Activated CD4-positive, alpha-beta memory T cell treated with anti-CD3 and anti-CD28 coated beads for 36 hours (primary cell): ENCODE results near the gene SHISA9. TPM values are rescaled to one million over a fixed set of nuclear protein-coding genes. Genes with fewer than 3 reads are reported as not detected.

Source experiments
- CTCF ChIA-PET: fragments of 350-600 bp; sonication (Branson Sonifier 250); formaldehyde crosslinking; loops from one replicate; lab custom pipeline; 2021; ENCODE audit warnings: antibody characterized with exemption, inconsistent platforms; lab: Charles Lee
- POLR2A ChIA-PET: fragments of 350-600 bp; sonication (Branson Sonifier 250); formaldehyde crosslinking; loops from one replicate; lab custom pipeline; 2021; ENCODE audit warnings: antibody characterized with exemption; lab: Charles Lee
- DNase-seq: peaks from one replicate; pipeline ENCODE4 v3.0.0-alpha.2; 2020
- H3K27ac Mint-ChIP-seq: one replicate; pipeline ENCODE4 v1.8.0; 2021; ENCODE audit warnings: mixed read lengths
- H3K27me3 Mint-ChIP-seq: one replicate; pipeline ENCODE4 v1.8.0; 2021; ENCODE audit warnings: mixed read lengths
- H3K36me3 Mint-ChIP-seq: one replicate; pipeline ENCODE4 v1.8.0; 2021; ENCODE audit warnings: mixed read lengths
- H3K4me1 Mint-ChIP-seq: one replicate; pipeline ENCODE4 v1.8.0; 2021; ENCODE audit warnings: low read depth, mixed read lengths
- H3K4me3 Mint-ChIP-seq: one replicate; pipeline ENCODE4 v1.8.0; 2021; ENCODE audit warnings: mild to moderate bottlenecking, mixed read lengths
- H3K9me3 Mint-ChIP-seq: one replicate; pipeline ENCODE4 v1.8.0; 2021; ENCODE audit warnings: mixed read lengths
- intact Hi-C: fragments of 100-400 bp; cut with micrococcal nuclease; formaldehyde crosslinking; loops from one replicate; pipeline ENCODE4 v1.15.1; 2023
- total RNA-seq, 2 experiments: library from RNA; stranded (reverse); gene quantifications; one replicate each; pipeline ENCODE4 v1.2.3, GENCODE V29; 2021

Gene SHISA9
- total RNA-seq, 2 experiments from 2014 or later: 0.05 TPM; not detected in 1

DNA sequence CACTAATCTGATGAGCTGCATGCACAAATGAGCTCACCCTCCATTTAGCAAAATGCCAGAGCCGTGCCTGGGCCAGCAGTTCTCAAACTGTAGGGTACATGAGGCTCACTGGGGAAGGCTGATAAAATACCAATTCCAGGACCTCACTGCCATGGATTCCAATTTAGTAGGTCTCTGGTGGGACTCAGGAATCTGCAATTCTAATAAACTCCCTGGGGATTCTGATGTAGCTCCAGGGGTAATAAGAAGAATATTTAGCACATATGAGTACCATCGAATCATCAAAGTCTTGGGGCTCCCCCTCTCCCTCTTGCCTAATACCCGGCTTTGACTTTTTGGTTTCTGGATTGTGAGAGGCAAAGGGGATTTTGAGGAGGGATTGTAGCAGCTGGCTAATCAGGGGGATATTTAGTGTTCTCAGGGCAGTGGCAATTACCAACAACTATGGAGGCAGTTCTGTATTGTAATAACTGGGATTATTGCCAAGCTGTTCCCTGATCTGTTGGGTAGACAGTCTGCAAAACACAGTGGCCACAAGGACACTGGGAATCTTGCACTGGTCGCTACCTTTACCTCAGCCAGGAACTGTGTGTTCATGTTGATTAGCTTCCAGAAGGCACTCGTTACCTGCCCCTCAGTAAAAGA, 140.4 kb downstream of the SHISA9 start:
- no peaks in the 10 kb centered on the region for H3K27me3 Mint-ChIP-seq
- no peaks in the 10 kb centered on the region for H3K4me1 Mint-ChIP-seq
- H3K4me3 Mint-ChIP-seq: no peak overlapping the region
- peaks cover 23% of the 10 kb centered on the region for H3K9me3 Mint-ChIP-seq
- ChIA-PET CTCF (interaction anchor here (0.7 kb wide), 1 partner anchor 666 kb away, joined by 3 read pairs; no protein-coding TSS in a partner anchor), POLR2A (no interaction called here)
- no peaks in the 10 kb centered on the region for H3K36me3 Mint-ChIP-seq
- no peak overlapping the region for H3K27ac Mint-ChIP-seq
- DNase-seq: no peak
- intact Hi-C loops: no loop called here

- ChIA-PET POLR2A (no interaction called here), CTCF (interaction anchor here (0.7 kb wide), 1 partner anchor 665 kb away, joined by 3 read pairs; no protein-coding TSS in a partner anchor)
- intact Hi-C loops: no loop called here
- no peaks in the 10 kb centered on the region for H3K4me1 Mint-ChIP-seq
- H3K4me3 Mint-ChIP-seq: no peak overlapping the region
- H3K27ac Mint-ChIP-seq: no peak overlapping the region
- no peaks in the 10 kb centered on the region for H3K27me3 Mint-ChIP-seq
- no peak for DNase-seq
- peaks cover 23% of the 10 kb centered on the region for H3K9me3 Mint-ChIP-seq
- no peaks in the 10 kb centered on the region for H3K36me3 Mint-ChIP-seq
Measured at GRCh38 chr16:13042291-13042685, 140.9 kb downstream of the SHISA9 start.

DNA sequence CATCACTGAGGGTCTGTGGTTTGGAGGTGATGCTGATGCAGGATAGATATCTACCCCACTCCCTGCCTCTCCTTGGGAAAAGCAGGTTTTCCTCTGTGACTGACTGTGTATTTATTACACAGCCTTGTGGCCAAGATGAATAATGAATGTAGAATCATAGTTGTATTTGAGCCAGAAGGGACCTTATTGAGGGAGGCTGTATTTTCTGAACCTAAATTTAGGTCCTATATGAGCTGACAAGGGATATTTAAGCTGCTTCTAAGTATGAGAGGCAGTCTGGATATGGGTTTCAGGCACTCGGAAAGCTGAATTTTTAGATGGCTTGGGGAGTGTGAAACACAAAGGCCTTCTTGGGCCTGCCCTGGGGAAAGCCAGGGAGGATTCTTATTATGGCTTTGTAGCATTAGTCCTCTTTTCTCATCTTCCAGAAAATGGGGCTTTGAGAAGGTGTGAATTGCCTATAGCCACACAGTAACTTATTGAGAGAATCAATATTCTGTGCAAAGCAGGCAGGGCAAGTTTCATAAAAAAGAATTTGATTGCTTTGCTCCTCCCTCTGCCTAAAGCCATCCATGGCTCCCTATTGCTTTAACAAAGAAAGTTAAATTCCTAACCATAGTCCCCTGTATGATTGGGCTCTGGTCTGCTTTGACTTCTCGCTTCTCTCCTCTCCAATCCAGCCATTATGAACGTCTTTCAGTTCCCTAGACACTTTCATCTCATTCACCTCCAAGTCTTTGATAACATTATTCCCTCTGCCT, 144.8 kb downstream of the SHISA9 start:
- intact Hi-C loops: no loop called here
- Mint-ChIP-seq H3K27ac (no peak overlapping the region), H3K36me3 (no peaks in the 10 kb centered on the region), H3K9me3 (peaks cover 25% of the 10 kb centered on the region), H3K4me3 (no peak overlapping the region), H3K4me1 (no peaks in the 10 kb centered on the region), H3K27me3 (no peaks in the 10 kb centered on the region)
- ChIA-PET POLR2A (no interaction called here), CTCF (no interaction called here)
- DNase-seq: no peak

GRCh38 chr16:13047276-13047675, 145.9 kb downstream of the SHISA9 start:
- DNase-seq: no peak
- Mint-ChIP-seq H3K4me1 (no peaks in the 10 kb centered on the region), H3K36me3 (no peaks in the 10 kb centered on the region), H3K27me3 (no peaks in the 10 kb centered on the region), H3K4me3 (no peak overlapping the region), H3K9me3 (peaks cover 23% of the 10 kb centered on the region), H3K27ac (no peak overlapping the region)
- CTCF ChIA-PET: no interaction called here
- intact Hi-C loops: no loop called here
- POLR2A ChIA-PET: no interaction called here

DNA sequence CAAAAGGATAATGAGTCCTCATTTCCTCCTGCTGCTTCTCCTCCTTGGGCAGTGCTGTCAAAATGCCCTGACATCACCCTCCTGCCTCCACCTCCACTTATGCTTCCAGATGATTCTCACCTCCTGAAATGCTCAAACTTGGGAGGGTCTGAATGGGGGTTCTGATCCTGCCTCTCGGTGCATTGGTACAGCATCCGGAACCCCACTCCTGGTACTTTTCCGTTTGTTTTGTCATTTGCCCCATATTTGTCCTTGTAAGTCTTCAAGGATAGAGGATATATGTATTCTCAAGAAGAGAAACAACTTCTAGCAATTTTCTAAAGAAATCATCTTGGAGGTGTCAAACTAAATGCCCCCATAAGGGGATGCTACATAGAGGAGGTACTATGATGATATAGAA, 148.3 kb downstream of the SHISA9 start:
- POLR2A ChIA-PET: no interaction called here
- H3K9me3 Mint-ChIP-seq: peaks cover 17% of the 10 kb centered on the region
- intact Hi-C loops: no loop called here

DNA sequence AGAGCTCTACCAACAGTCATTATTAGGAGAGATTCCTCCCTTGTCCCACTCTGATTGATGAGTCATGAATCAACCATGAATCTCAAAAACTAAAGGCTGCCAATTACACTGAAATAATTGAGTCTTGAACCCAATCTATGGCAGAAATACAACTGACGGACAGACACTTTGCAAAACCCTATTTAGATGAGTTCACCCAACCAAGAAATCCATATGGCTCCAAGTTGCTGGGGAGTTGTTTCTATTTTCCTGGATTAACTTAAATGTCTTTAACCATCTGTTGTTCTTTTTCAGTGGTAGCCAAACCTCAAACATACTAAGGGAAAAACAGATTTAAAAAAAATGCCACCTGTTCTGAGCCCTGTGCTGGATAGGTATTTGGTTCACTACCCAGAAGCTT, 151.0 kb downstream of the SHISA9 start:
- CTCF ChIA-PET: no interaction called here
- Mint-ChIP-seq H3K36me3 (no peaks in the 10 kb centered on the region), H3K4me1 (no peaks in the 10 kb centered on the region), H3K27me3 (no peaks in the 10 kb centered on the region), H3K4me3 (no peak overlapping the region), H3K27ac (no peak overlapping the region), H3K9me3 (peaks cover 17% of the 10 kb centered on the region)
- DNase-seq: no peak
- POLR2A ChIA-PET: no interaction called here
- intact Hi-C loops: no loop called here

More for the DNA sequence above, 148.3 kb downstream of the SHISA9 start:
- no peak overlapping the region for H3K27ac Mint-ChIP-seq
- no peaks in the 10 kb centered on the region for H3K36me3 Mint-ChIP-seq
- no peak overlapping the region for H3K4me3 Mint-ChIP-seq
- CTCF ChIA-PET: no interaction called here
- DNase-seq: no peak
- no peaks in the 10 kb centered on the region for H3K27me3 Mint-ChIP-seq
- no peaks in the 10 kb centered on the region for H3K4me1 Mint-ChIP-seq

GRCh38 chr16:13055480-13055879, 154.1 kb downstream of the SHISA9 start:
- Mint-ChIP-seq H3K4me1 (no peaks in the 10 kb centered on the region), H3K4me3 (no peak overlapping the region), H3K36me3 (no peaks in the 10 kb centered on the region), H3K9me3 (peaks cover 11% of the 10 kb centered on the region), H3K27me3 (no peaks in the 10 kb centered on the region), H3K27ac (no peak overlapping the region)
- ChIA-PET CTCF (no interaction called here), POLR2A (no interaction called here)
- intact Hi-C loops: no loop called here
- no peak for DNase-seq

GRCh38 chr16:13056607-13057006, 155.2 kb downstream of the SHISA9 start:
- no peak for DNase-seq
- H3K27me3 Mint-ChIP-seq: no peaks in the 10 kb centered on the region
- H3K9me3 Mint-ChIP-seq: peaks cover 5% of the 10 kb centered on the region
- no peaks in the 10 kb centered on the region for H3K36me3 Mint-ChIP-seq
- ChIA-PET POLR2A (no interaction called here), CTCF (no interaction called here)
- no peak overlapping the region for H3K27ac Mint-ChIP-seq
- no peaks in the 10 kb centered on the region for H3K4me1 Mint-ChIP-seq
- intact Hi-C loops: no loop called here
- no peak overlapping the region for H3K4me3 Mint-ChIP-seq

DNA sequence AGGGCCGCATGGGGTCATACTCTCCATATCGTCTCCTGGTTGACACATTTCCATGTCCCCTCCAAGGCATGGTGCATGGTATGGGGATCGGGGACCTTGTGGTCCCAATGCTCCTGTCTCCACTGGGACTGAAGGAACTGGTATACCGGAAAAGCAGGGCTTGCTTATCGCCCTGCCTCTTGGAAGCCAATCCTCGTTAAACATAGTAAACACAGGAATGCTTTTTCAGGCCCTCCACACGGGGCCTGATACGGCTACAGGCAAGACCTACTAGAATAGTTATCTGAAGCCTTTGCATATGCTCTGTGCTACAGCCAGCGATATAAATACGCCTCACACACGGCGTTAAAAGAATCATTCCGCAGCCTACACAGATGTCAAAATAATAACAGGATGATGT, 159.5 kb downstream of the SHISA9 start:
- POLR2A ChIA-PET: no interaction called here
- H3K27ac Mint-ChIP-seq: no peak overlapping the region
- CTCF ChIA-PET: no interaction called here
- H3K27me3 Mint-ChIP-seq: no peaks in the 10 kb centered on the region
- intact Hi-C loops: no loop called here
- no peaks in the 10 kb centered on the region for H3K36me3 Mint-ChIP-seq
- H3K4me1 Mint-ChIP-seq: no peaks in the 10 kb centered on the region
- H3K4me3 Mint-ChIP-seq: no peak overlapping the region
- DNase-seq: no peak
- peaks cover 3% of the 10 kb centered on the region for H3K9me3 Mint-ChIP-seq

DNA sequence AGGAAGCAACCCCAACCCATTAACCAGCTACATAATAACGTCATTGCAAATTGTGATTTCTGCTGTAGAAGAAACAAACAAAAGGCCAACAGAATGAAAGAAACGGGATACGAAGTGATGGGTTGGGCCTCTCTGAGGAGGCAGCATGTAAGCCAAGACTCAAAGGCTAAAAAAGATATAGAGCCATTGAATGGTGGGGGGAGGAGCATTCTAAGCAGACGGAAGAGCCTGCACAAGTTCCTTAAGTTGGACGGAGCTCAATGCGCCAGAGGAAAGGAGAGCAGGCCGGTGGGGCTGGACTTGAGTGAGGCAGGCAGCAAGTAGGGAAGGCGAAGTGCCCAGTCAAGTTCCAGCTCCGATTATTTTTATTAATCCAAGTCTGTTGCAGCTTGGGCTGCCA, 160.3 kb downstream of the SHISA9 start:
- no peak overlapping the region for H3K4me3 Mint-ChIP-seq
- no peaks in the 10 kb centered on the region for H3K4me1 Mint-ChIP-seq
- no peak for DNase-seq
- ChIA-PET CTCF (no interaction called here), POLR2A (no interaction called here)
- no peak overlapping the region for H3K27ac Mint-ChIP-seq
- H3K9me3 Mint-ChIP-seq: peaks cover 4% of the 10 kb centered on the region
- H3K36me3 Mint-ChIP-seq: no peaks in the 10 kb centered on the region
- intact Hi-C loops: no loop called here
- H3K27me3 Mint-ChIP-seq: no peaks in the 10 kb centered on the region

DNA sequence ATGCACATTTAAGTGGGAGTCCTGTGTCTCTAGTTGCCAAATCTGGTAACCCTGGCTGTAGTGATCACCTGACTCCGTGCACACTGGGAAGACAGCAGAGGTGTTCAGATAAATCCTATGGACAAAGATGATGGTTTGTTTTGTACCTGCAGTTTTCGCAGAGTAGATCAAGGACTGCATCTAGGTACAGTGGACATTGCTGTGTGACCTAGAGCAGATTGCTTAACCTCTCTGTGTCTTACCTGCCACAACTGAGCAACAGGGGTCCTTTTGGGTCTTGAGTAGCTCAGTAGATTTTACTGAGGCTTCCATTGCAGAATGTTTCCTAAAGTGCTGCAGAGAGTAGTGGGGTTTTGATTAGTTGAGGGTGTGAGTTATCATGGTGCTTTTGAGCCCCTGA, 160.8 kb downstream of the SHISA9 start:
- POLR2A ChIA-PET: no interaction called here
- DNase-seq: no peak
- H3K4me3 Mint-ChIP-seq: no peak overlapping the region
- no peak overlapping the region for H3K27ac Mint-ChIP-seq
- intact Hi-C loops: no loop called here
- H3K27me3 Mint-ChIP-seq: no peaks in the 10 kb centered on the region
- CTCF ChIA-PET: no interaction called here
- H3K4me1 Mint-ChIP-seq: no peaks in the 10 kb centered on the region
- no peaks in the 10 kb centered on the region for H3K36me3 Mint-ChIP-seq
- peaks cover 4% of the 10 kb centered on the region for H3K9me3 Mint-ChIP-seq

GRCh38 chr16:13063457-13063856, 162.1 kb downstream of the SHISA9 start:
- no peak for DNase-seq
- no peak overlapping the region for H3K4me3 Mint-ChIP-seq
- intact Hi-C loops: no loop called here
- H3K4me1 Mint-ChIP-seq: no peaks in the 10 kb centered on the region
- H3K27ac Mint-ChIP-seq: no peak overlapping the region
- no peaks in the 10 kb centered on the region for H3K36me3 Mint-ChIP-seq
- no peaks in the 10 kb centered on the region for H3K27me3 Mint-ChIP-seq
- peaks cover 4% of the 10 kb centered on the region for H3K9me3 Mint-ChIP-seq
- ChIA-PET CTCF (no interaction called here), POLR2A (no interaction called here)

GRCh38 chr16:13064821-13065220, 163.4 kb downstream of the SHISA9 start:
- H3K4me1 Mint-ChIP-seq: no peaks in the 10 kb centered on the region
- no peaks in the 10 kb centered on the region for H3K27me3 Mint-ChIP-seq
- ChIA-PET CTCF (no interaction called here), POLR2A (no interaction called here)
- no peak for DNase-seq
- peaks cover 7% of the 10 kb centered on the region for H3K9me3 Mint-ChIP-seq
- no peaks in the 10 kb centered on the region for H3K36me3 Mint-ChIP-seq
- H3K27ac Mint-ChIP-seq: no peak overlapping the region
- no peak overlapping the region for H3K4me3 Mint-ChIP-seq
- intact Hi-C loops: no loop called here
